ENCODE results near the gene USP34.

DNA sequence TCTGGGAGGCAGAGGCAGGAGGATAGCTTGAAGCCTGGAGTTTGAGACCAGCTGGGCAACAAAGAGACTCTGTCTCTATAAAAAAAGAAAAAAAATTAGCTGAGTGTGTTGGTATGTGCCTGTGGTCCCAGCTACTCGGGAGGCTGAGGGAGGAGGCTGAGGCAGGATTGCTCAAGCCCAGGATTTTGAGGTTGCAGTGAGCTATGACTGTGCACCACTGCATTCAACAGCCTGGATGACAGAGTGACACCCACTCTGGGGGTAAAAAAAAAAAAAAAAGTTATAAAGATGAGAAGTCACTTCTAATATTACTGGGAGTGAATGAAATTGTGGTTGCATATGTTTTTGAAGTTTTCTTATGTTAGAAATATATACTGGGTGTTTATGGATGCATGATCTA lies 237.3 kb downstream of the USP34 start:
- TF ChIP-seq, protein P1, sequence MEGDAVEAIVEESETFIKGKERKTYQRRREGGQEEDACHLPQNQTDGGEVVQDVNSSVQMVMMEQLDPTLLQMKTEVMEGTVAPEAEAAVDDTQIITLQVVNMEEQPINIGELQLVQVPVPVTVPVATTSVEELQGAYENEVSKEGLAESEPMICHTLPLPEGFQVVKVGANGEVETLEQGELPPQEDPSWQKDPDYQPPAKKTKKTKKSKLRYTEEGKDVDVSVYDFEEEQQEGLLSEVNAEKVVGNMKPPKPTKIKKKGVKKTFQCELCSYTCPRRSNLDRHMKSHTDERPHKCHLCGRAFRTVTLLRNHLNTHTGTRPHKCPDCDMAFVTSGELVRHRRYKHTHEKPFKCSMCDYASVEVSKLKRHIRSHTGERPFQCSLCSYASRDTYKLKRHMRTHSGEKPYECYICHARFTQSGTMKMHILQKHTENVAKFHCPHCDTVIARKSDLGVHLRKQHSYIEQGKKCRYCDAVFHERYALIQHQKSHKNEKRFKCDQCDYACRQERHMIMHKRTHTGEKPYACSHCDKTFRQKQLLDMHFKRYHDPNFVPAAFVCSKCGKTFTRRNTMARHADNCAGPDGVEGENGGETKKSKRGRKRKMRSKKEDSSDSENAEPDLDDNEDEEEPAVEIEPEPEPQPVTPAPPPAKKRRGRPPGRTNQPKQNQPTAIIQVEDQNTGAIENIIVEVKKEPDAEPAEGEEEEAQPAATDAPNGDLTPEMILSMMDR (conservative IDR thresholded peaks at IDR 0.05 in 1 of 2, IDR thresholded peaks at IDR 0.05 in 1 of 2; ENCODE audit: extremely low read depth in 1 of 2, insufficient read depth in 1 of 2, low read depth in 1 of 2, low read length in 2 of 2), result no peak
- no peak for TF ChIP-seq EZH2 (IDR thresholded peaks at IDR 0.05; ENCODE audit: borderline replicate concordance, low read length)

Data from mammary epithelial cell (primary cell).